ENCODE measurements around the gene XRN2. TPM values are rescaled to one million over a fixed set of nuclear protein-coding genes. Genes with fewer than 3 reads are reported as not detected.
A peak's percentile ranks its signal among the peaks of the same experiment; 100 is the strongest.
"Not testable (repeated sequence)": the region's sequence is repeated elsewhere in the genome, so short reads cannot be mapped to it uniquely, and the experiment has no call there.

Gene XRN2
- total RNA-seq, 2 experiments from 2014 or later, result 48.5 to 48.9 TPM

- peaks cover 22 to 83% of the 10 kb centered on the region in 2 experiments for H3K27me3 ChIP-seq (ENCODE audit: control insufficient read depth in 1 of 2, insufficient read depth in 2 of 2, low read length in 2 of 2)
- ATAC-seq (ENCODE audit: poor library complexity) (no peak), DNase-seq (no peak)
- peaks cover 5% of the 10 kb centered on the region for H3K36me3 Mint-ChIP-seq (ENCODE audit: low read depth)
- H3K9me3 Mint-ChIP-seq, result peaks cover 2% of the 10 kb centered on the region
- H3K9me3 ChIP-seq (ENCODE audit: control insufficient read depth in 1 of 2, insufficient read depth in 1 of 2, low read length in 2 of 2), result peaks cover 6 to 17% of the 10 kb centered on the region in 2 experiments
- H3K36me3 ChIP-seq (ENCODE audit: insufficient read depth, low read length), result no peaks in the 10 kb centered on the region
- H3K27me3 Mint-ChIP-seq, result peaks cover 78% of the 10 kb centered on the region
- peaks cover 10% of the 10 kb centered on the region for H3K4me1 Mint-ChIP-seq (ENCODE audit: low read depth)
- H3K27ac Mint-ChIP-seq, result no peak overlapping the region
- peaks cover 11% of the 10 kb centered on the region for H3K4me1 ChIP-seq (ENCODE audit: insufficient read depth, low read length)
- intact Hi-C loops (cut with DNase I, micrococcal nuclease), result loop anchor here (5.0 to 10.0 kb wide), 4 partner anchors 108 to 294 kb away; partner anchors contain the start of gene LINC00237 (in 2 of the 2)
- H3K4me3 ChIP-seq (ENCODE audit: low read length), result no peak overlapping the region
- H3K4me3 Mint-ChIP-seq, result no peak overlapping the region
- ChIA-PET CTCF (no interaction called here), POLR2A (no interaction called here)
- no peak for TF ChIP-seq CTCF (IDR thresholded peaks at IDR 0.05)
- H3K27ac ChIP-seq (ENCODE audit: low read depth in 1 of 2, low read length in 2 of 2), result no peak overlapping the region
Observed at GRCh38 chr20:21399005-21399475, 95.9 kb downstream of the XRN2 start.

GRCh38 chr20:21411725-21412124 lies 108.6 kb downstream of the XRN2 start:
- Mint-ChIP-seq H3K36me3 (ENCODE audit: low read depth) (no peaks in the 10 kb centered on the region), H3K27me3 (peaks cover 77% of the 10 kb centered on the region), H3K9me3 (peaks cover 17% of the 10 kb centered on the region), H3K27ac (no peak overlapping the region), H3K4me1 (ENCODE audit: low read depth) (no peaks in the 10 kb centered on the region), H3K4me3 (no peak overlapping the region)
- intact Hi-C loops (cut with DNase I, micrococcal nuclease), result no loop called here
- Histone ChIP-seq H3K36me3 (ENCODE audit: insufficient read depth, low read length) (no peaks in the 10 kb centered on the region), H3K27ac (ENCODE audit: low read depth in 1 of 2, low read length in 2 of 2) (no peak overlapping the region), H3K9me3 (ENCODE audit: control insufficient read depth in 1 of 2, insufficient read depth in 1 of 2, low read length in 2 of 2) (peaks cover 0 to 4% of the 10 kb centered on the region in 2 experiments), H3K27me3 (ENCODE audit: control insufficient read depth in 1 of 2, insufficient read depth in 2 of 2, low read length in 2 of 2) (peaks cover 7 to 12% of the 10 kb centered on the region in 2 experiments), H3K4me3 (ENCODE audit: low read length) (no peak overlapping the region), H3K4me1 (ENCODE audit: insufficient read depth, low read length) (peaks cover 11% of the 10 kb centered on the region)
- ATAC-seq (ENCODE audit: poor library complexity) (no peak), DNase-seq (no peak)
- TF ChIP-seq CTCF (IDR thresholded peaks at IDR 0.05), result no peak
- ChIA-PET CTCF (no interaction called here), POLR2A (interaction anchor here (0.6 kb wide), 1 partner anchor 46 kb away, joined by 3 read pairs; no protein-coding TSS in a partner anchor)

- H3K4me3 ChIP-seq (ENCODE audit: low read length); H3K9me3 ChIP-seq (ENCODE audit: control insufficient read depth in 1 of 2, insufficient read depth in 1 of 2, low read length in 2 of 2); ATAC-seq (ENCODE audit: poor library complexity); H3K36me3 ChIP-seq (ENCODE audit: insufficient read depth, low read length); H3K27ac ChIP-seq (ENCODE audit: low read depth in 1 of 2, low read length in 2 of 2); H3K4me3 Mint-ChIP-seq; H3K36me3 Mint-ChIP-seq (ENCODE audit: low read depth); H3K4me1 Mint-ChIP-seq (ENCODE audit: low read depth); CTCF ChIA-PET; POLR2A ChIA-PET; intact Hi-C loops (cut with DNase I, micrococcal nuclease); H3K27ac Mint-ChIP-seq: not testable (repeated sequence)
- DNase-seq, result peak in 1 of 14 experiments; percentile 48
- Histone ChIP-seq H3K4me1 (ENCODE audit: insufficient read depth, low read length) (peaks cover 11% of the 10 kb centered on the region), H3K27me3 (ENCODE audit: control insufficient read depth in 1 of 2, insufficient read depth in 2 of 2, low read length in 2 of 2) (peaks cover 5 to 12% of the 10 kb centered on the region in 2 experiments)
- Mint-ChIP-seq H3K27me3 (peaks cover 71% of the 10 kb centered on the region), H3K9me3 (peaks cover 17% of the 10 kb centered on the region)
Observed at GRCh38 chr20:21413996-21414395, 110.9 kb downstream of the XRN2 start.

GRCh38 chr20:21419147-21419546 lies 116.0 kb downstream of the XRN2 start:
- intact Hi-C loops (cut with DNase I, micrococcal nuclease); H3K4me3 Mint-ChIP-seq; H3K4me1 Mint-ChIP-seq (ENCODE audit: low read depth); H3K36me3 Mint-ChIP-seq (ENCODE audit: low read depth); H3K27me3 ChIP-seq (ENCODE audit: control insufficient read depth in 1 of 2, insufficient read depth in 2 of 2, low read length in 2 of 2); H3K4me3 ChIP-seq (ENCODE audit: low read length); CTCF ChIA-PET; DNase-seq; ATAC-seq (ENCODE audit: poor library complexity); H3K27ac ChIP-seq (ENCODE audit: low read depth in 1 of 2, low read length in 2 of 2); H3K27ac Mint-ChIP-seq; H3K4me1 ChIP-seq (ENCODE audit: insufficient read depth, low read length); H3K36me3 ChIP-seq (ENCODE audit: insufficient read depth, low read length); POLR2A ChIA-PET: not testable (repeated sequence)
- Mint-ChIP-seq H3K27me3 (peaks cover 46% of the 10 kb centered on the region), H3K9me3 (peaks cover 15% of the 10 kb centered on the region)
- peaks cover 12 to 22% of the 10 kb centered on the region in 2 experiments for H3K9me3 ChIP-seq (ENCODE audit: control insufficient read depth in 1 of 2, insufficient read depth in 1 of 2, low read length in 2 of 2)

Data from CD4-positive, alpha-beta T cell (primary cell).